Activated CD8-positive, alpha-beta memory T cell treated with anti-CD3 and anti-CD28 coated beads, Interleukin-2, amount 50 U/mL, for 4 hours (primary cell): ENCODE results near the gene RAB32.

Source experiments
- DNase-seq: peaks from one replicate; pipeline ENCODE4 v3.0.0-alpha.2; 2020

Gene RAB32

GRCh38 chr6:146583966-146584365 is 40.3 kb downstream of the RAB32 start:
- DNase-seq, result no peak

GRCh38 chr6:146587459-146587858 is 43.8 kb downstream of the RAB32 start:
- no peak for DNase-seq

- no peak for DNase-seq
Observed at GRCh38 chr6:146590492-146590891, 46.9 kb downstream of the RAB32 start.

GRCh38 chr6:146592451-146592850 is 48.8 kb downstream of the RAB32 start:
- no peak for DNase-seq

GRCh38 chr6:146593986-146594385 is 50.4 kb downstream of the RAB32 start:
- no peak for DNase-seq

GRCh38 chr6:146594495-146594894 is 50.9 kb downstream of the RAB32 start:
- DNase-seq, result no peak

GRCh38 chr6:146595972-146596731 is 52.5 kb downstream of the RAB32 start:
- no peak for DNase-seq

- no peak for DNase-seq
Observed at GRCh38 chr6:146598772-146599405, 55.3 kb downstream of the RAB32 start, which contains the start of gene ADGB. ADGB (plus strand) TSS chr6:146598972; CDS start chr6:146599041, 69 bp downstream.

GRCh38 chr6:146601352-146601751 is 57.7 kb downstream of the RAB32 start:
- DNase-seq, result no peak

GRCh38 chr6:146602526-146602925 is 58.9 kb downstream of the RAB32 start:
- no peak for DNase-seq
